SK-N-SH treated with all-trans-retinoic acid at 6 μM for 48 hours (cell line): Measurements from ENCODE around the gene OLFML2A.

Source experiments
- ATAC-seq: fragments of 200-7000 bp; cut with Tn5 transposase; 3 replicates; pipeline ENCODE4 v1.9.1; 2020; ENCODE audit warnings: mild to moderate bottlenecking, moderate library complexity
- CSDC2 ChIP-seq: fragments of 250-450 bp; sonication (Bioruptor Pico); IDR thresholded peaks from 2 replicates; pipeline ENCODE4 v1.5.0; 2020; ENCODE audit warnings: mild to moderate bottlenecking, moderate library complexity
- CSRNP3 ChIP-seq: fragments of 250-450 bp; sonication (Bioruptor Pico); IDR thresholded peaks from 2 replicates; pipeline ENCODE4 v1.5.1; 2021; ENCODE audit warnings: mild to moderate bottlenecking, moderate library complexity
- OSR1 ChIP-seq: fragments of 250-450 bp; sonication (Bioruptor Pico); IDR thresholded peaks from 2 replicates; pipeline ENCODE4 v1.8.0; 2022; ENCODE audit warnings: moderate library complexity, mild to moderate bottlenecking, inconsistent platforms
- TOX ChIP-seq: fragments of 250-450 bp; sonication (Bioruptor Pico); IDR thresholded peaks from 2 replicates; pipeline ENCODE4 v1.8.0; 2021; ENCODE audit warnings: mild to moderate bottlenecking, moderate library complexity, borderline replicate concordance
- TSHZ2 ChIP-seq: fragments of 250-450 bp; sonication (Bioruptor Pico); IDR thresholded peaks from 2 replicates; pipeline ENCODE4 v1.5.0; 2020; ENCODE audit warnings: mild to moderate bottlenecking, moderate library complexity
- ZFP3 ChIP-seq: fragments of 250-450 bp; sonication (Bioruptor Pico); IDR thresholded peaks from 2 replicates; pipeline ENCODE4 v1.5.0; 2020; ENCODE audit warnings: mild to moderate bottlenecking, moderate library complexity
- ZNF8 ChIP-seq: fragments of 450-650 bp; formaldehyde crosslinking; IDR thresholded peaks from 2 replicates; pipeline ENCODE4 v1.5.0; 2020; ENCODE audit warnings: mild to moderate bottlenecking, moderate library complexity
- TF ChIP-seq, protein P1 (sequence below): fragments of 250-450 bp; sonication (Bioruptor Pico); IDR thresholded peaks from 2 replicates; pipeline ENCODE4 v1.8.0; 2020; ENCODE audit warnings: mild to moderate bottlenecking, moderate library complexity, borderline replicate concordance

OLFML2A gene

DNA sequence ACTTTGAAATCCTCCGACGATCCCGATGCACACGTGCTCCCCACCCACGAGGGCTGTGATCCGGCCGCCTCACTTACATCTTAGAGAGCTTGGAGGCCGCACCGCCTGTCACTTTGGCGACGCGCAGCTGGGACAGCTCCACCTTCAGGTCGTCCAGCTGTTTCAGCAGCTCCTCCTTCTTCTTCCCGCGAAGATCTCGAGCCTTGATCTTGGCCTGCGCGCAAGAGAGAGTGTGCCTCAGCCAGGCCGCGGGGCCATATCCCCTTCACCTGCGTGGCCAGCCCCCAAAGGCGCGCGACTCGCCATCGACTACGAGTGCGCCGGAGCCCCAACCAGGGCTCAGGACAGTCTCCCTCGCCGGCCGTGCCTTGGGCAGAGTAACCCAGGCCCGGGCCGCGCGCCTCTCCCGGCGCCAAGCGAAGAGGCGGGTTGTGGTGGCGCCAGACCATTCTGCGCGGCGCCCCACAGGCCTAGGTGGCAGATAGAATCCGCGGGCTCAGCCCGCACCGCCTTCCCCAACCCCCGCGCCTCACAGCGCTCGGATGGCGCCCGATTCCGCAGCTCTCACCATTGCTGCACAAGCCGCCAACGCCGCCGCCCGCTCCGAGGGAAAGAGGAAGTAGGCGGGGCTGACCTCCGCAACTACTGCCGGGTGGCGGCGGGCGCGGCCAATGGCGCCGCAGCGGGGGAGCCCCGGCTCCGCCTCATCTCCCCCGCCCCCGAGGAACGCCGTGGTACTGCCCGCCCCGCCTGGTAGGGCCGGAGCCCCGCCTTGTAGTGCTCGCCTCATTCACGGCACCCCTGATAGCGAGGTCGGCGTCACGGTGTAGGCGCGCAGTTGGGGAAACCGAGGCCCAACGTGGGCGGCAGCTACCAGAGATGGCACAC, 84.7 kb downstream of the OLFML2A start, which contains the start of the genes ARPC5L and RPL35:
Gene ARPC5L (plus strand): TSS at position 789 of the 888 bp plus-strand sequence. CDS start 7,161 bp downstream, outside the sequence.
Gene RPL35 (minus strand): TSS at position 616 of the 888 bp plus-strand sequence. CDS start 45 bp downstream, at position 571.
- ATAC-seq = peak; percentile 95
- TF ChIP-seq TSHZ2 (CRISPR knock-in tag) = 0 out of 2 replicates have a peak, but pooled peaks have one; percentile 26
- TF ChIP-seq, protein P1, sequence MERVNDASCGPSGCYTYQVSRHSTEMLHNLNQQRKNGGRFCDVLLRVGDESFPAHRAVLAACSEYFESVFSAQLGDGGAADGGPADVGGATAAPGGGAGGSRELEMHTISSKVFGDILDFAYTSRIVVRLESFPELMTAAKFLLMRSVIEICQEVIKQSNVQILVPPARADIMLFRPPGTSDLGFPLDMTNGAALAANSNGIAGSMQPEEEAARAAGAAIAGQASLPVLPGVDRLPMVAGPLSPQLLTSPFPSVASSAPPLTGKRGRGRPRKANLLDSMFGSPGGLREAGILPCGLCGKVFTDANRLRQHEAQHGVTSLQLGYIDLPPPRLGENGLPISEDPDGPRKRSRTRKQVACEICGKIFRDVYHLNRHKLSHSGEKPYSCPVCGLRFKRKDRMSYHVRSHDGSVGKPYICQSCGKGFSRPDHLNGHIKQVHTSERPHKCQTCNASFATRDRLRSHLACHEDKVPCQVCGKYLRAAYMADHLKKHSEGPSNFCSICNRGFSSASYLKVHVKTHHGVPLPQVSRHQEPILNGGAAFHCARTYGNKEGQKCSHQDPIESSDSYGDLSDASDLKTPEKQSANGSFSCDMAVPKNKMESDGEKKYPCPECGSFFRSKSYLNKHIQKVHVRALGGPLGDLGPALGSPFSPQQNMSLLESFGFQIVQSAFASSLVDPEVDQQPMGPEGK (CRISPR knock-in tag) = no peak

DNA sequence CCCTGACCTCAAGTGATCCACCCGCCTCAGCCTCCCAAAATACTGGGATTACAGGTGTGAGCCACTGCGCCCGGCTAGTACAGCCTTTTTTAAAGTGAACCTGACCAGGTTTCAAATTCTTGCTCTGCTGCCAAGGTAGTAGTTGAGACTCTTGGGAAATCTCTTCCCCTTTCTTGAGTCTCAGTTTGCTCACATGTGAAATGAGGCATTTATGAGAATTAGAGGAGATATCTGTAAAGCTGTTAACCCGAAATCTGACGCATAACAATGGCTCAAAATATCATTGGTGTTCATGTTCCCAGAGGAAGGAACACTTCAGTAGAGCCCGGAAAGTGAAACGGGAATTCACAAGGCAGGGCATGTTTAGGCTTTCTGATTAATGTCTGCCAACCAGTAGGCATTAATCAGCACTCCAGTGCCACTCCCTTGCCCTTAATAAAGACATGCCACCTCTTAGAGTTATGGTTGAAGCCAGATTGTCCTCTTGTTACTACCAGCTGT, 86.5 kb downstream of the OLFML2A start:
- no peak for ATAC-seq
- no peak for TF ChIP-seq ZNF8
- TF ChIP-seq ZFP3 = no peak
- TF ChIP-seq, protein P1 (CRISPR knock-in tag) = no peak
- no peak for TF ChIP-seq TOX (CRISPR knock-in tag)
- no peak for TF ChIP-seq CSDC2 (CRISPR knock-in tag)
- no peak for TF ChIP-seq OSR1
- no peak for TF ChIP-seq CSRNP3
